Breast epithelium (tissue), 4 donors: ENCODE results near the gene FKRP. TPM values are rescaled to one million over a fixed set of nuclear protein-coding genes. Genes with fewer than 3 reads are reported as not detected.

Experiments used
- DNase-seq, 2 donors: peaks; one replicate each; pipeline ENCODE4 v3.0.0-alpha.2; 2019; ENCODE audit warnings: low spot score in 2 of 2
- H3K27ac ChIP-seq, 2 donors: fragments of 200-600 bp; sonication (generic) in 1 of 2; one replicate each; pipeline ENCODE4 v1.5.1; 2016 to 2019; ENCODE audit warnings: mild to moderate bottlenecking in 1 of 2
- H3K27me3 ChIP-seq, 2 donors: fragments of 200-600 bp; sonication (generic) in 1 of 2; one replicate each; pipeline versions ENCODE4 v1.5.1 to v1.6.0; 2017 to 2019; ENCODE audit warnings: control low read depth in 1 of 2, mild to moderate bottlenecking in 1 of 2
- H3K36me3 ChIP-seq: fragments of 200-600 bp; one replicate; pipeline ENCODE4 v1.5.1; 2019
- H3K4me1 ChIP-seq, 2 donors: fragments of 200-600 bp; sonication (generic); one replicate each; pipeline ENCODE4 v1.5.1; 2016 to 2019; ENCODE audit warnings: control low read depth in 1 of 2
- H3K4me3 ChIP-seq, 3 donors: fragments of 200-600 bp; sonication (generic); 1 replicate in 2 of 3; 2 replicates in 1 of 3; pipeline ENCODE4 v1.5.1; 2016 to 2019; ENCODE audit warnings: mild to moderate bottlenecking in 3 of 3, moderate library complexity in 2 of 3
- H3K9me3 ChIP-seq, 2 donors: fragments of 200-600 bp; sonication (generic) in 1 of 2; one replicate each; pipeline ENCODE4 v1.5.1; 2016 to 2019; ENCODE audit warnings: control low read depth in 1 of 2
- CTCF ChIP-seq, 3 donors: fragments of 450-650 bp; IDR thresholded peaks; one replicate each; pipeline ENCODE4 v1.5.1; 2016 to 2017; ENCODE audit warnings: antibody characterized with exemption in 3 of 3, mild to moderate bottlenecking in 3 of 3, moderate library complexity in 3 of 3
- POLR2A ChIP-seq: fragments of 450-650 bp; IDR thresholded peaks from one replicate; pipeline ENCODE4 v1.6.1; 2016; ENCODE audit warnings: antibody characterized with exemption, mild to moderate bottlenecking, moderate library complexity
- POLR2AphosphoS5 ChIP-seq, 3 donors: sonication (generic); formaldehyde crosslinking; IDR thresholded peaks; one replicate each; pipeline ENCODE4 v1.6.1; 2017; ENCODE audit warnings: antibody characterized with exemption in 3 of 3
- intact Hi-C: fragments of 100-400 bp; cut with DNase I; formaldehyde crosslinking; loops from one replicate; pipeline ENCODE4 v1.15.1; 2023; ENCODE audit warnings: low total_unique reads
- total RNA-seq, 3 donors: library from RNA; depleted of rRNA; stranded (reverse); fragments of >200 nt; gene quantifications; one replicate each; pipeline ENCODE4 v1.1.0, GENCODE V29; 2016

The FKRP gene
- total RNA-seq, 3 donors from 2014 or later = 11.4 to 23.1 (median 12.1) TPM

GRCh38 chr19:46715620-46715974 lies 30.3 kb upstream of the FKRP start:
- peaks cover 0 to 10% of the 10 kb centered on the region in 2 donors for H3K4me1 ChIP-seq
- intact Hi-C loops = no loop called here
- TF ChIP-seq CTCF (IDR thresholded peaks at IDR 0.05) = no peak
- TF ChIP-seq POLR2A = no peak
- TF ChIP-seq POLR2AphosphoS5 (IDR thresholded peaks at IDR 0.05) = no peak
- DNase-seq = no peak
- H3K27me3 ChIP-seq = no peaks in the 10 kb centered on the region
- peak overlapping the region; percentile 91 to 93 for H3K27ac ChIP-seq
- H3K4me3 ChIP-seq = peak overlapping the region; percentile 74 to 99 (median 74)
- H3K9me3 ChIP-seq = no peaks in the 10 kb centered on the region
- H3K36me3 ChIP-seq = no peaks in the 10 kb centered on the region

DNA sequence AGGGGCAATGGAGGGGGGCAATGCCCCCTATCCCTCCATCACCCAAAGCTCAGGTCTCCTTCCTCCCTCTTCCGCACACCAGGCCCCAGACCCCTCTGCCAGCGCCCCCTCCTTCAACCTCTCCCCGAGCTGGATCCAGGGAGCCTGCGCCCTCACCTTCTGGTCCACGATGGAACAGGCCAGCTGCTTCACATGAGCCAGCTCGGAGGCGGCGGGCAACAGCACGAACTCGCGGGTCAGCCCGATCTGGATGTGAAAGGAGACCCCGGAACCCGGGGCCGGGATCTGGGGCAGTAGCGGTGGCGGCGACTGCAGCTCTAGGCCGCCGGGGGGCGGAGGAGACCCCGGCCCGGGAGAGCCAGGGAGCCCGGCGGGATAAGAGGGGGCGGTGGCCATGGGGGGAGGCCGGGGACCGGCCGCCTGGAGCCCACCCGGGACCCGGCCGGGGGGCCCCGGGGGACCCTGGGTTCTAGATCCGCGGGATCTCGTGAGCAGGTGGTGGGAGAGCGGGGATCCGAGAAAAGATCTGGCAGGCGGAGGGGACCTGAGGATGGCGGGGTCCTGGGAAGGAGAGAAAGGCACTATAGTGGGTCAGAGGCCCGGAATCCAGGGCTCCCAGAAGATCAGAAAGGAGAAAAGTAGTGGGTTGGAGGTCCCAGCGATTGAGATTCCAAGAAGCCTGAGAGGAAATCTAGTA lies 29.7 kb upstream of the FKRP start:
- intact Hi-C loops = no loop called here
- no peaks in the 10 kb centered on the region for H3K9me3 ChIP-seq
- H3K36me3 ChIP-seq = no peaks in the 10 kb centered on the region
- H3K27ac ChIP-seq = peak overlapping the region; percentile 91 to 93
- H3K27me3 ChIP-seq = no peaks in the 10 kb centered on the region
- H3K4me1 ChIP-seq = peaks cover 0 to 10% of the 10 kb centered on the region in 2 donors
- H3K4me3 ChIP-seq = peak overlapping the region; percentile 74 to 99 (median 74)
- DNase-seq = no peak
- no peak for TF ChIP-seq POLR2A
- no peak for TF ChIP-seq POLR2AphosphoS5 (IDR thresholded peaks at IDR 0.05)
- no peak for TF ChIP-seq CTCF (IDR thresholded peaks at IDR 0.05)

DNA sequence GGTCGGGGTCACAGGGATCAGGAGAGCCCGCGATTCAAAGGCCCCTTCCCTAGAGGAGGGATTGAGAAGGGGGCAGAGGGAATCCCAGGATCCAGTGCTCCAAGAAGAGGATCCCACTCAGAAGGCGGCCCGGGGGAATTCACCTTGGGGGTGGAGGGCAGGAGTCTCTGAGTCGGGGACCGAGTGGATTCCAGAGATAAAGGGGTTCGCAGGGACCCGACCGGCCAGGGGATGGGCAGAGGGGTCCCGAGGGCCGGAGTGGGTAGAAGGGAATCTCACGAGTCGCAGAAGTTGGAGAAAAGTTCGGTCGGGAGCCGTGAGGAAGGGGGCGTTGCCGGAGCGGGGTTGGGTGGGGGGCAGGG lies 29.2 kb upstream of the FKRP start:
- H3K4me3 ChIP-seq = peak overlapping the region; percentile 74 to 99 (median 74)
- intact Hi-C loops = no loop called here
- no peaks in the 10 kb centered on the region for H3K9me3 ChIP-seq
- peak overlapping the region; percentile 91 to 93 for H3K27ac ChIP-seq
- TF ChIP-seq POLR2AphosphoS5 (IDR thresholded peaks at IDR 0.05) (no peak), CTCF (IDR thresholded peaks at IDR 0.05) (no peak), POLR2A (no peak)
- DNase-seq = no peak
- no peaks in the 10 kb centered on the region for H3K36me3 ChIP-seq
- peaks cover 0 to 10% of the 10 kb centered on the region in 2 donors for H3K4me1 ChIP-seq
- H3K27me3 ChIP-seq = no peaks in the 10 kb centered on the region

GRCh38 chr19:46717034-46717715 lies 28.7 kb upstream of the FKRP start, which contains the start of gene PRKD2:
Gene PRKD2 (minus strand): TSS chr19:46717114. CDS start chr19:46716370, 744 bp downstream.
- peak; percentile 86 to 92 for DNase-seq
- no peak for TF ChIP-seq CTCF (IDR thresholded peaks at IDR 0.05)
- peak; percentile 19 for TF ChIP-seq POLR2A
- TF ChIP-seq POLR2AphosphoS5 (IDR thresholded peaks at IDR 0.05) = peak in 2 of 3 donors; percentile 68 to 71

DNA sequence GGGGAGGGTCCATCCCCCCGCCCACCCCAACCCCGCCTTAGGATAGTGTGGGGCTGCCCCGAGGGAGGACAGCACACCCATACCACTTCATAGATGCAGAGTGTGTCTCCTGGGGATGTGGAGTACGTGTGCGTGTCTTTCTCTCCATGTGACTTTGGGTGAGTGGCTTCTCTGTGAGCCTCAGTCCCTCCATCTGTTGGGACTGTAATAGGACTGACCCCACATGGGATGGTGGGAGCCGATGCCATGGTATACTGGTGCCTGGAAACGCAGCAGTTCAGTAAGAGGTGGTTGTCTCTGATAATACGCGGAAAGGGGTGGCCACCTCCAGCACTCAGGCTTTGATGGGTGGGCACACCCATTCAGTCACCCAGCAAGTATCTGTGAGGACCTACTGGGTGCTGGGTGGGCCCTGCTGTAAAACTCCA lies 28.1 kb upstream of the FKRP start:
- TF ChIP-seq CTCF (IDR thresholded peaks at IDR 0.05) = no peak
- TF ChIP-seq POLR2A = no peak
- TF ChIP-seq POLR2AphosphoS5 (IDR thresholded peaks at IDR 0.05) = no peak
- no peaks in the 10 kb centered on the region for H3K36me3 ChIP-seq
- intact Hi-C loops = no loop called here

More at GRCh38 chr19:46717034-46717715, 28.7 kb upstream of the FKRP start, which contains the start of gene PRKD2:
- Histone ChIP-seq H3K27me3 (no peaks in the 10 kb centered on the region), H3K36me3 (no peaks in the 10 kb centered on the region), H3K27ac (peak within 1 kb of the TSS; percentile 91 to 93), H3K9me3 (no peaks in the 10 kb centered on the region), H3K4me1 (peaks cover 0 to 10% of the 10 kb centered on the region in 2 donors), H3K4me3 (peak within 1 kb of the TSS; percentile 74 to 99 (median 74))
- intact Hi-C loops = no loop called here

More for the DNA sequence above, 28.1 kb upstream of the FKRP start:
- Histone ChIP-seq H3K9me3 (no peaks in the 10 kb centered on the region), H3K4me3 (peak overlapping the region; percentile 74 to 99 (median 74)), H3K27ac (peak overlapping the region; percentile 91 to 93), H3K4me1 (peaks cover 0 to 10% of the 10 kb centered on the region in 2 donors), H3K27me3 (no peaks in the 10 kb centered on the region)
- no peak for DNase-seq
